Activated CD8-positive, alpha-beta T cell treated with anti-CD3 and anti-CD28 coated beads for 36 hours (primary cell): ENCODE data around the gene MMP17. TPM values are rescaled to one million over a fixed set of nuclear protein-coding genes. Genes with fewer than 3 reads are reported as not detected.
"Not testable (repeated sequence)": the region's sequence is repeated elsewhere in the genome, so short reads cannot be mapped to it uniquely, and the experiment has no call there.

Experiments used
- ATAC-seq: fragments of 200-7000 bp; cut with Tn5 transposase; one replicate; pipeline ENCODE4 v1.10.0; 2021; ENCODE audit warnings: mild to moderate bottlenecking, moderate library complexity
- CTCF ChIA-PET: fragments of 350-600 bp; sonication (Branson Sonifier 250); formaldehyde crosslinking; loops from one replicate; lab custom pipeline; 2021; ENCODE audit warnings: antibody characterized with exemption; lab: Charles Lee
- POLR2A ChIA-PET: fragments of 350-600 bp; sonication (Branson Sonifier 250); formaldehyde crosslinking; loops from one replicate; lab custom pipeline; 2021; ENCODE audit warnings: antibody characterized with exemption; lab: Charles Lee
- DNase-seq: peaks from one replicate; pipeline ENCODE4 v3.0.0-alpha.2; 2020
- H3K27ac Mint-ChIP-seq: one replicate; pipeline ENCODE4 v1.8.0; 2021; ENCODE audit warnings: mild to moderate bottlenecking, mixed read lengths
- H3K27me3 Mint-ChIP-seq: one replicate; pipeline ENCODE4 v1.8.0; 2021; ENCODE audit warnings: mixed read lengths
- H3K36me3 Mint-ChIP-seq: one replicate; pipeline ENCODE4 v1.8.0; 2021; ENCODE audit warnings: low read depth, mixed read lengths
- H3K4me1 Mint-ChIP-seq: one replicate; pipeline ENCODE4 v1.8.0; 2021; ENCODE audit warnings: low read depth, mixed read lengths
- H3K4me3 Mint-ChIP-seq: one replicate; pipeline ENCODE4 v1.8.0; 2021; ENCODE audit warnings: mild to moderate bottlenecking, moderate library complexity, mixed read lengths
- H3K9me3 Mint-ChIP-seq: one replicate; pipeline ENCODE4 v1.8.0; 2021; ENCODE audit warnings: mixed read lengths
- CTCF ChIP-seq: fragments of 200-600 bp; IDR thresholded peaks from one replicate; pipeline ENCODE4 v1.8.0; 2022; ENCODE audit warnings: antibody characterized with exemption, mild to moderate bottlenecking
- intact Hi-C: fragments of 100-400 bp; cut with micrococcal nuclease; formaldehyde crosslinking; loops from one replicate; pipeline ENCODE4 v1.10.0; 2022
- total RNA-seq, 2 experiments: library from RNA; stranded (reverse); gene quantifications; one replicate each; pipeline ENCODE4 v1.2.3, GENCODE V29; 2021

The MMP17 gene
- total RNA-seq, 2 experiments from 2014 or later: 0.60 TPM; not detected in 1

- TF ChIP-seq CTCF: no peak
- ATAC-seq (no peak), DNase-seq (no peak)
- Mint-ChIP-seq H3K9me3 (peaks cover 2% of the 10 kb centered on the region), H3K4me1 (no peaks in the 10 kb centered on the region), H3K4me3 (no peak overlapping the region), H3K27me3 (no peaks in the 10 kb centered on the region), H3K36me3 (no peaks in the 10 kb centered on the region), H3K27ac (no peak overlapping the region)
- ChIA-PET POLR2A (no interaction called here), CTCF (no interaction called here)
- intact Hi-C loops: no loop called here
These were observed 45.1 kb downstream of the MMP17 start for GRCh38 chr12:131873293-131873692.

DNA sequence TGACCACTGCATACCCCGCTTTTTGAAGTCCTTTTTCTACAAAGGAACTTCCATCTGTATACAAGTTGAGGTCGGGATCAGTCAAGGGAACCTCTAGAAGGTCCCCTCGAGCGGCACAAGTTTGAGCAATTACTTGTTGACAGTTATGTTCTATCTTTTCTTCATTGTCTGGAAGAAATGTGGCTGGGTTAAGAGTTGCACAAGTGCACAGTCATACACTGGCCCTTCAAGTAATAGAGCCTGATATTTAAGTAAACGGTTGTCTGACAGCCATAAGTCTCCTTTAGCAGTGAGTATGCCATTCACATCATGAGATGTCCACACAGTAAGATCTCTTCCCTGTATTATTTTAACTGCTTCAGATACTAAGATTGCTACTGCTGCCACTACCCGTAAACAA is 46.8 kb downstream of the MMP17 start:
- H3K36me3 Mint-ChIP-seq, H3K27ac Mint-ChIP-seq, intact Hi-C loops, H3K4me1 Mint-ChIP-seq, H3K9me3 Mint-ChIP-seq, DNase-seq, H3K27me3 Mint-ChIP-seq, ATAC-seq, POLR2A ChIA-PET, CTCF ChIA-PET, H3K4me3 Mint-ChIP-seq: not testable (repeated sequence)

DNA sequence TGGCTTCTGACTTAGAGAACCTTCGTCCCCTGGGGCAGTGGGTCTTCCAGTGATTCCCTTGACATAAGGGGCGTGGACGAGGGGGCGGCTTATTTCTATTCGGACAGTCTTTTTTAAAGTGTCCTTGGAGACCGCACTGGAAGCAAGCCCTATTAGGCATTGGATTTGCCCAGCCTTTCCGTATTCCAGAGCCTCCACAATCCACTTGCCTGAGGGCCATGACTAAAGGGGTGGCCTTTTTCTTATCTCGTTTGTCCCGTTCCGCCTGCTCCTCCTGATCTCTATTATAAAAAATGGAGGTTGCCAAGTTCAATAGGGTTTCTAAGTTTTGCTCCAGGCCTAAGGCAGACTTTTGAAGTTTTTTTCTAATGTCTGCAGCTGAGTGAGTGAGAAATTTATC is 49.0 kb downstream of the MMP17 start:
- CTCF ChIA-PET, H3K9me3 Mint-ChIP-seq, POLR2A ChIA-PET, H3K27ac Mint-ChIP-seq, H3K36me3 Mint-ChIP-seq, H3K4me3 Mint-ChIP-seq, H3K4me1 Mint-ChIP-seq, intact Hi-C loops, DNase-seq, H3K27me3 Mint-ChIP-seq, ATAC-seq: not testable (repeated sequence)

- H3K27me3 Mint-ChIP-seq, H3K36me3 Mint-ChIP-seq, H3K4me3 Mint-ChIP-seq, ATAC-seq, DNase-seq, POLR2A ChIA-PET, intact Hi-C loops, H3K4me1 Mint-ChIP-seq, H3K9me3 Mint-ChIP-seq, H3K27ac Mint-ChIP-seq: not testable (repeated sequence)
- CTCF ChIA-PET: interaction anchor here (1.4 kb wide), 1 partner anchor 123 kb away, joined by 4 read pairs; no protein-coding TSS in a partner anchor
These were observed 50.2 kb downstream of the MMP17 start for GRCh38 chr12:131878436-131878835.

GRCh38 chr12:131882804-131883520 is 54.8 kb downstream of the MMP17 start:
- Mint-ChIP-seq H3K27me3 (no peaks in the 10 kb centered on the region), H3K36me3 (no peaks in the 10 kb centered on the region), H3K9me3 (peaks cover 6% of the 10 kb centered on the region), H3K27ac (no peak overlapping the region), H3K4me1 (no peaks in the 10 kb centered on the region), H3K4me3 (no peak overlapping the region)
- no peak for TF ChIP-seq CTCF
- intact Hi-C loops: no loop called here
- ChIA-PET POLR2A (interaction anchor here (0.6 kb wide), 1 partner anchor 50 kb away, joined by 4 read pairs; no protein-coding TSS in a partner anchor), CTCF (no interaction called here)
- ATAC-seq (no peak), DNase-seq (no peak)

GRCh38 chr12:131883521-131883900 is 55.3 kb downstream of the MMP17 start:
- CTCF ChIA-PET: no interaction called here
- TF ChIP-seq CTCF: no peak
- no peak for ATAC-seq
- no peaks in the 10 kb centered on the region for H3K4me1 Mint-ChIP-seq
- H3K9me3 Mint-ChIP-seq: peaks cover 6% of the 10 kb centered on the region
- intact Hi-C loops: no loop called here
- no peaks in the 10 kb centered on the region for H3K36me3 Mint-ChIP-seq
- no peak overlapping the region for H3K27ac Mint-ChIP-seq
- no peak overlapping the region for H3K4me3 Mint-ChIP-seq
- POLR2A ChIA-PET: interaction anchor here (0.6 kb wide), 1 partner anchor 51 kb away, joined by 4 read pairs; no protein-coding TSS in a partner anchor
- no peaks in the 10 kb centered on the region for H3K27me3 Mint-ChIP-seq
- DNase-seq: no peak

GRCh38 chr12:131885076-131885475 is 56.9 kb downstream of the MMP17 start:
- CTCF ChIA-PET, H3K4me1 Mint-ChIP-seq, ATAC-seq, H3K4me3 Mint-ChIP-seq, intact Hi-C loops, H3K27me3 Mint-ChIP-seq, H3K9me3 Mint-ChIP-seq, H3K36me3 Mint-ChIP-seq, POLR2A ChIA-PET, H3K27ac Mint-ChIP-seq, DNase-seq: not testable (repeated sequence)
